ENCODE data around the gene NNAT. TPM values are rescaled to one million over a fixed set of nuclear protein-coding genes. Genes with fewer than 3 reads are reported as not detected.

NNAT gene
- total RNA-seq, 1 experiment from 2014 or later, result 43.1 TPM

DNA sequence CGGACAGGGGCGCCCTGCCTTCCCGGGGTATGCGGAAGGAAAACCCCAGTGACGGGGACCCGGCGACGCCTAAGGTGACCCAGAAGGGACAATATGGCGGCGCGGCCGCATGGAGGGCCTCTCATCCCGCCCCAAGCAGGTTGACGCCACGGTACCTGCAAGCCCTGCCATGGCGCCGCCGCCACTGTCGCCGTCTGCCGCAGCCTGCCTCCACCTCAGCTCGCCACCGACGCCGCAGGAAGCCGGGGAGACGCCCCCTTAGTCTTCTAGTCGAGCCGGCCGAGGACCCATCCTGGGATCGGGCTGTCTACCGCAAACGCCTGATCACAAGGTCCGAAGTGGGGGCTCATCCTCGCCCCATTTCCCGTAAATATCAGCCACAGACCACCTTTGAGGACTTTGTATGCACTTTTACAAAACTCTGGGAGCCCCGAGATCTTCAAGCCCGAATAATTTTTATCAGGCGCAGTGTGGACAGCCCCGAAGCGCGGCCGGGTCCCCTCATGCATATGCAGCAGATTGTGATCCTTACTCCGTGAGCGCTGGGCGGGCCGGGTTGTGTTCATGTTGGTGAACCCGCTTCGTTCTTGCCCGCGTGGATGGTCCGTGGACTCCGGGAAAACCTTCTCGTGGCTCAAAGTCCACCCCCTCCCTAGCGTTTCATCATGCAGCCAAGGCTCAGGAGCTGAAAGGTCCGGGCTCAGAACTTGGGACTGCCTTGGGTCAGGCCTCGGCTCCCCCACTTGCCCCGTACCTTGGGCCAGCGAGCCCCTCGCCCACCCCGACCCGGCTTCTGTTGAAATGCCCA lies 6.8 kb downstream of the NNAT start, which contains the start of gene BLCAP:
Gene BLCAP, minus strand, starts transcription at position 239 of the 808 bp plus-strand sequence. CDS start 8,702 bp downstream, outside the sequence.
- no peaks in the 10 kb centered on the region for H3K9me3 ChIP-seq (ENCODE audit: control insufficient read depth, low read depth, low read length)
- no peak within 1 kb of the TSS for H3K23ac ChIP-seq (ENCODE audit: insufficient read length, low read depth, low read length)
- WGBS (ENCODE audit: extremely low coverage, insufficient read length, low lambda C conversion rate), result no CpG with 5 or more reads among the region's 62 CpGs
- H3K27me3 Mint-ChIP-seq (ENCODE audit: low read depth), result peaks cover 1% of the 10 kb centered on the region
- no peak within 1 kb of the TSS for H2AK5ac ChIP-seq (ENCODE audit: insufficient read length, low read length)
- H3K79me2 ChIP-seq (ENCODE audit: insufficient read depth, low read length), result peaks cover 28% of the 10 kb centered on the region; the same call in 1 of the 2 replicates
- H2BK20ac ChIP-seq (ENCODE audit: low read depth, low read length, poor library complexity, severe bottlenecking), result no peak within 1 kb of the TSS
- H3K4me3 Mint-ChIP-seq, result peak within 1 kb of the TSS; percentile 90 to 96
- H3K56ac ChIP-seq (ENCODE audit: insufficient read length, low read depth, low read length), result peak within 1 kb of the TSS; percentile 76
- H3T11ph ChIP-seq (ENCODE audit: low read length), result no peak within 1 kb of the TSS
- H3K18ac ChIP-seq (ENCODE audit: insufficient read length, low read depth, low read length), result peak within 1 kb of the TSS; percentile 99
- H3K4ac ChIP-seq (ENCODE audit: low read depth, low read length), result no peak within 1 kb of the TSS; the same call in 1 of the 2 replicates
- H2BK120ac ChIP-seq (ENCODE audit: low read depth, low read length, poor library complexity, severe bottlenecking), result peak within 1 kb of the TSS; percentile 89
- H3K36me3 Mint-ChIP-seq (ENCODE audit: insufficient read depth in 1 of 3, low read depth in 3 of 3), result peaks cover 17 to 18% (median 17%) of the 10 kb centered on the region in 3 experiments; a peak in 5 of 7 replicates
- TF ChIP-seq, protein P1, sequence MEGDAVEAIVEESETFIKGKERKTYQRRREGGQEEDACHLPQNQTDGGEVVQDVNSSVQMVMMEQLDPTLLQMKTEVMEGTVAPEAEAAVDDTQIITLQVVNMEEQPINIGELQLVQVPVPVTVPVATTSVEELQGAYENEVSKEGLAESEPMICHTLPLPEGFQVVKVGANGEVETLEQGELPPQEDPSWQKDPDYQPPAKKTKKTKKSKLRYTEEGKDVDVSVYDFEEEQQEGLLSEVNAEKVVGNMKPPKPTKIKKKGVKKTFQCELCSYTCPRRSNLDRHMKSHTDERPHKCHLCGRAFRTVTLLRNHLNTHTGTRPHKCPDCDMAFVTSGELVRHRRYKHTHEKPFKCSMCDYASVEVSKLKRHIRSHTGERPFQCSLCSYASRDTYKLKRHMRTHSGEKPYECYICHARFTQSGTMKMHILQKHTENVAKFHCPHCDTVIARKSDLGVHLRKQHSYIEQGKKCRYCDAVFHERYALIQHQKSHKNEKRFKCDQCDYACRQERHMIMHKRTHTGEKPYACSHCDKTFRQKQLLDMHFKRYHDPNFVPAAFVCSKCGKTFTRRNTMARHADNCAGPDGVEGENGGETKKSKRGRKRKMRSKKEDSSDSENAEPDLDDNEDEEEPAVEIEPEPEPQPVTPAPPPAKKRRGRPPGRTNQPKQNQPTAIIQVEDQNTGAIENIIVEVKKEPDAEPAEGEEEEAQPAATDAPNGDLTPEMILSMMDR (conservative IDR thresholded peaks at IDR 0.05), result no peak
- H4K20me1 ChIP-seq (ENCODE audit: control insufficient read depth, insufficient read depth, insufficient read length), result no peaks in the 10 kb centered on the region
- H4K8ac ChIP-seq (replicated peaks; ENCODE audit: insufficient read length, low read depth, low read length), result no peak within 1 kb of the TSS
- H3K27me3 ChIP-seq (ENCODE audit: insufficient read depth, low read length), result no peaks in the 10 kb centered on the region
- H2BK12ac ChIP-seq (ENCODE audit: insufficient read length, low read depth, low read length), result peak within 1 kb of the TSS; percentile 89
- peak within 1 kb of the TSS; percentile 85 for H3K4me2 ChIP-seq (ENCODE audit: insufficient read depth, insufficient read length, low read length)
- peak within 1 kb of the TSS; percentile 97 for H2BK5ac ChIP-seq (ENCODE audit: insufficient read length, low read length)
- H3K9me3 Mint-ChIP-seq, result peaks cover 0 to 2% of the 10 kb centered on the region in 2 experiments; a peak in 1 of 5 replicates
- peaks cover 46 to 52% of the 10 kb centered on the region in 2 experiments for H3K4me1 Mint-ChIP-seq
- peak within 1 kb of the TSS; percentile 87 for H3K9ac ChIP-seq (ENCODE audit: extremely low read depth, insufficient read length, low read length)
- peak within 1 kb of the TSS; percentile 94 for H3K14ac ChIP-seq (ENCODE audit: insufficient read depth, low read length)
- H4K5ac ChIP-seq (ENCODE audit: insufficient read length, low read depth, low read length), result peak within 1 kb of the TSS; percentile 90
- H3K4me1 ChIP-seq (ENCODE audit: insufficient read depth, low read length), result peaks cover 11% of the 10 kb centered on the region; the same call in 1 of the 2 replicates
- peaks cover 12% of the 10 kb centered on the region for H3K79me1 ChIP-seq (ENCODE audit: insufficient read depth, low read depth, low read length, poor library complexity, severe bottlenecking)
- peak; percentile 90 for DNase-seq
- H3K27ac ChIP-seq (ENCODE audit: insufficient read length, low read depth, low read length), result peak within 1 kb of the TSS; percentile 49
- H3K23me2 ChIP-seq (ENCODE audit: insufficient read length, low read depth, low read length, poor library complexity, severe bottlenecking), result peaks cover 8% of the 10 kb centered on the region
- H2BK15ac ChIP-seq (ENCODE audit: low read depth, low read length), result no peak within 1 kb of the TSS
- H2AFZ ChIP-seq (ENCODE audit: low read length), result no peak within 1 kb of the TSS
- peak within 1 kb of the TSS; percentile 100 for H3K27ac Mint-ChIP-seq
- no peak within 1 kb of the TSS for H4K91ac ChIP-seq (ENCODE audit: insufficient read length, low read depth, low read length)
